H9 (cell line): Measurements from ENCODE around the gene PRRC2B. TPM values are rescaled to one million over a fixed set of nuclear protein-coding genes. Genes with fewer than 3 reads are reported as not detected.

ENCODE experiments used
- DNase-seq: peaks from one replicate; pipeline ENCODE4 v3.0.0-alpha.2; 2017
- H2AFZ ChIP-seq: one replicate; pipeline ENCODE4 v1.6.1; 2013; ENCODE audit warnings: mild to moderate bottlenecking, low read length, control low read depth, moderate library complexity
- H2AK5ac ChIP-seq: 2 replicates; pipeline ENCODE4 v1.6.1; 2013; ENCODE audit warnings: low read length, control low read depth, mixed read lengths; ENCODE audit not compliant: insufficient read length
- H2BK120ac ChIP-seq: one replicate; pipeline ENCODE4 v1.6.1; 2013; ENCODE audit warnings: low read depth, mild to moderate bottlenecking, low read length, control low read depth, inconsistent platforms; ENCODE audit not compliant: poor library complexity, severe bottlenecking
- H2BK12ac ChIP-seq: 2 replicates; pipeline ENCODE4 v1.6.1; 2013; ENCODE audit warnings: low read length, control low read depth, mixed read lengths, low read depth; ENCODE audit not compliant: insufficient read length
- H2BK15ac ChIP-seq: 2 replicates; pipeline ENCODE4 v1.6.1; 2013; ENCODE audit warnings: low read depth, low read length, control low read depth
- H2BK20ac ChIP-seq: one replicate; pipeline ENCODE4 v1.6.1; 2013; ENCODE audit warnings: low read depth, mild to moderate bottlenecking, low read length, control low read depth, inconsistent platforms; ENCODE audit not compliant: poor library complexity, severe bottlenecking
- H2BK5ac ChIP-seq: 2 replicates; pipeline ENCODE4 v1.6.1; 2013; ENCODE audit warnings: low read length, control low read depth, mixed read lengths; ENCODE audit not compliant: insufficient read length
- H3K14ac ChIP-seq: 2 replicates; pipeline ENCODE4 v1.6.1; 2013; ENCODE audit warnings: low read length, control low read depth; ENCODE audit not compliant: insufficient read depth
- H3K18ac ChIP-seq: 2 replicates; pipeline ENCODE4 v1.6.1; 2013; ENCODE audit warnings: low read depth, mild to moderate bottlenecking, mixed read lengths, low read length, control low read depth; ENCODE audit not compliant: insufficient read length
- H3K23ac ChIP-seq: 2 replicates; pipeline ENCODE4 v1.6.1; 2013; ENCODE audit warnings: low read length, control low read depth, mixed read lengths, low read depth; ENCODE audit not compliant: insufficient read length
- H3K23me2 ChIP-seq: 2 replicates; pipeline ENCODE4 v1.6.1; 2013; ENCODE audit warnings: low read depth, mild to moderate bottlenecking, mixed read lengths, low read length, control low read depth; ENCODE audit not compliant: insufficient read length, poor library complexity, severe bottlenecking
- H3K27ac ChIP-seq: 2 replicates; pipeline ENCODE4 v1.5.1; 2013; ENCODE audit warnings: low read length, control low read depth, mixed read lengths, low read depth; ENCODE audit not compliant: insufficient read length
- H3K27me3 ChIP-seq: 2 replicates; pipeline ENCODE4 v1.6.1; 2013; ENCODE audit warnings: low read length, control low read depth, inconsistent platforms; ENCODE audit not compliant: insufficient read depth
- H3K4ac ChIP-seq: 2 replicates; pipeline ENCODE4 v1.6.1; 2013; ENCODE audit warnings: low read depth, mild to moderate bottlenecking, control low read depth, inconsistent platforms, low read length, moderate library complexity
- H3K4me1 ChIP-seq: 2 replicates; pipeline ENCODE4 v1.6.1; 2013; ENCODE audit warnings: low read length, control low read depth, inconsistent platforms; ENCODE audit not compliant: insufficient read depth
- H3K4me2 ChIP-seq: 2 replicates; pipeline ENCODE4 v1.6.1; 2013; ENCODE audit warnings: low read length, control low read depth, mixed read lengths; ENCODE audit not compliant: insufficient read length, insufficient read depth
- H3K56ac ChIP-seq: 2 replicates; pipeline ENCODE4 v1.6.1; 2013; ENCODE audit warnings: low read depth, mild to moderate bottlenecking, mixed read lengths, low read length, control low read depth; ENCODE audit not compliant: insufficient read length
- H3K79me1 ChIP-seq: 2 replicates; pipeline ENCODE4 v1.6.1; 2013; ENCODE audit warnings: low read depth, mild to moderate bottlenecking, moderate library complexity, low read length, control low read depth, inconsistent platforms; ENCODE audit not compliant: insufficient read depth, poor library complexity, severe bottlenecking
- H3K79me2 ChIP-seq: 2 replicates; pipeline ENCODE4 v1.6.1; 2013; ENCODE audit warnings: low read length, control low read depth, inconsistent platforms; ENCODE audit not compliant: insufficient read depth
- H3K9ac ChIP-seq: 2 replicates; pipeline ENCODE4 v1.6.1; 2013; ENCODE audit warnings: low read length, control low read depth, mixed read lengths; ENCODE audit not compliant: insufficient read length; ENCODE audit errors: extremely low read depth
- H3K9me3 ChIP-seq: one replicate; pipeline ENCODE4 v1.6.1; 2013; ENCODE audit warnings: low read depth, low read length, inconsistent platforms; ENCODE audit not compliant: control insufficient read depth
- H3T11ph ChIP-seq: one replicate; pipeline ENCODE4 v1.6.1; 2013; ENCODE audit warnings: mild to moderate bottlenecking, low read length, control low read depth, inconsistent platforms
- H4K20me1 ChIP-seq: one replicate; pipeline ENCODE4 v1.6.1; 2013; ENCODE audit not compliant: control insufficient read depth, insufficient read length, insufficient read depth
- H4K5ac ChIP-seq: 2 replicates; pipeline ENCODE4 v1.6.1; 2013; ENCODE audit warnings: low read depth, mild to moderate bottlenecking, mixed read lengths, low read length, control low read depth; ENCODE audit not compliant: insufficient read length
- H4K8ac ChIP-seq: replicated peaks from 2 replicates; pipeline ENCODE4 v1.6.1; 2013; ENCODE audit warnings: low read length, control low read depth, mixed read lengths, low read depth; ENCODE audit not compliant: insufficient read length
- H4K91ac ChIP-seq: 2 replicates; pipeline ENCODE4 v1.6.1; 2013; ENCODE audit warnings: low read depth, mild to moderate bottlenecking, moderate library complexity, mixed read lengths, low read length, control low read depth; ENCODE audit not compliant: insufficient read length
- H3K27ac Mint-ChIP-seq, 3 experiments: 2 replicates in 2 of 3; 3 replicates in 1 of 3; pipeline ENCODE4 v1.8.0; 2020 to 2021; ENCODE audit warnings: mixed read lengths in 3 of 3, mild to moderate bottlenecking in 1 of 3, moderate library complexity in 1 of 3
- H3K27me3 Mint-ChIP-seq: 2 replicates; pipeline ENCODE4 v1.8.0; 2021; ENCODE audit warnings: low read depth, mild to moderate bottlenecking, moderate library complexity, mixed read lengths
- H3K36me3 Mint-ChIP-seq, 3 experiments: 2 replicates in 2 of 3; 3 replicates in 1 of 3; pipeline ENCODE4 v1.8.0; 2020 to 2021; ENCODE audit warnings: low read depth in 3 of 3, mixed read lengths in 3 of 3; ENCODE audit not compliant: insufficient read depth in 1 of 3
- H3K4me1 Mint-ChIP-seq, 2 experiments: 2 replicates each; pipeline ENCODE4 v1.8.0; 2020; ENCODE audit warnings: mixed read lengths in 2 of 2
- H3K4me3 Mint-ChIP-seq, 2 experiments: 2 replicates in 1 of 2; 3 replicates in 1 of 2; pipeline ENCODE4 v1.8.0; 2020 to 2021; ENCODE audit warnings: mild to moderate bottlenecking in 2 of 2, mixed read lengths in 2 of 2, moderate library complexity in 1 of 2
- H3K9me3 Mint-ChIP-seq, 2 experiments: 2 replicates in 1 of 2; 3 replicates in 1 of 2; pipeline ENCODE4 v1.8.0; 2020; ENCODE audit warnings: mild to moderate bottlenecking in 2 of 2, mixed read lengths in 2 of 2, moderate library complexity in 1 of 2
- CTCF ChIP-seq: fragments of 200-600 bp; sonication (generic); conservative IDR thresholded peaks from 3 replicates; pipeline ENCODE4 v1.8.0; 2021; ENCODE audit warnings: antibody characterized with exemption, mild to moderate bottlenecking
- whole genome bisulfite sequencing: extraction: QIAGEN DNeasy Blood & Tissue Kit; methylation state at CpG from one replicate; pipeline ENCODE4 v1.1.7; 2013; ENCODE audit warnings: missing lambda C conversion rate, low lambda C conversion rate, mixed read lengths; ENCODE audit not compliant: insufficient read length; ENCODE audit errors: extremely low coverage; 5-methylcytosine and 5-hydroxymethylcytosine counted together
- total RNA-seq: library from RNA; stranded (reverse); gene quantifications from 2 replicates; pipeline ENCODE4 v1.2.1, GENCODE V29; 2021

Gene PRRC2B
- total RNA-seq, 1 experiment from 2014 or later, result 251 TPM

- Histone ChIP-seq H3K18ac (no peak overlapping the region), H3K27ac (no peak overlapping the region), H3K9me3 (no peaks in the 10 kb centered on the region), H3K79me2 (peaks cover 16% of the 10 kb centered on the region), H2AK5ac (no peak overlapping the region), H3K23me2 (peaks cover 15% of the 10 kb centered on the region), H2BK120ac (no peak overlapping the region), H3K9ac (no peak overlapping the region), H3K4ac (no peak overlapping the region), H3K79me1 (no peaks in the 10 kb centered on the region), H3K4me2 (no peak overlapping the region), H4K5ac (no peak overlapping the region), H2BK15ac (no peak overlapping the region; the same call in 1 of the 2 replicates), H3K27me3 (no peaks in the 10 kb centered on the region; the same call in 1 of the 2 replicates), H4K91ac (no peak overlapping the region), H2BK20ac (no peak overlapping the region), H2AFZ (no peak overlapping the region), H4K20me1 (no peaks in the 10 kb centered on the region), H3K4me1 (peaks cover 8% of the 10 kb centered on the region), H2BK12ac (no peak overlapping the region), H3K14ac (no peak overlapping the region), H4K8ac (no peak overlapping the region), H3K23ac (no peak overlapping the region), H3T11ph (no peak overlapping the region), H2BK5ac (no peak overlapping the region), H3K56ac (no peak overlapping the region)
- DNase-seq, result no peak
- Mint-ChIP-seq H3K36me3 (peaks cover 6 to 10% (median 9%) of the 10 kb centered on the region in 3 experiments; a peak in 5 of 7 replicates), H3K27me3 (no peaks in the 10 kb centered on the region), H3K4me1 (peaks cover 26 to 40% of the 10 kb centered on the region in 2 experiments), H3K27ac (no peak overlapping the region; a peak in 1 of 7 replicates), H3K4me3 (no peak overlapping the region), H3K9me3 (no peaks in the 10 kb centered on the region; a peak in 1 of 5 replicates)
- WGBS, result no CpG with 5 or more reads among the region's 4 CpGs
- TF ChIP-seq CTCF, result no peak
These were observed 2.4 kb upstream of the PRRC2B start for GRCh38 chr9:131391504-131391903.
